ENCODE measurements around the gene TGFBR2.
"Not testable (repeated sequence)": the region's sequence is repeated elsewhere in the genome, so short reads cannot be mapped to it uniquely, and the experiment has no call there.

Gene TGFBR2

DNA sequence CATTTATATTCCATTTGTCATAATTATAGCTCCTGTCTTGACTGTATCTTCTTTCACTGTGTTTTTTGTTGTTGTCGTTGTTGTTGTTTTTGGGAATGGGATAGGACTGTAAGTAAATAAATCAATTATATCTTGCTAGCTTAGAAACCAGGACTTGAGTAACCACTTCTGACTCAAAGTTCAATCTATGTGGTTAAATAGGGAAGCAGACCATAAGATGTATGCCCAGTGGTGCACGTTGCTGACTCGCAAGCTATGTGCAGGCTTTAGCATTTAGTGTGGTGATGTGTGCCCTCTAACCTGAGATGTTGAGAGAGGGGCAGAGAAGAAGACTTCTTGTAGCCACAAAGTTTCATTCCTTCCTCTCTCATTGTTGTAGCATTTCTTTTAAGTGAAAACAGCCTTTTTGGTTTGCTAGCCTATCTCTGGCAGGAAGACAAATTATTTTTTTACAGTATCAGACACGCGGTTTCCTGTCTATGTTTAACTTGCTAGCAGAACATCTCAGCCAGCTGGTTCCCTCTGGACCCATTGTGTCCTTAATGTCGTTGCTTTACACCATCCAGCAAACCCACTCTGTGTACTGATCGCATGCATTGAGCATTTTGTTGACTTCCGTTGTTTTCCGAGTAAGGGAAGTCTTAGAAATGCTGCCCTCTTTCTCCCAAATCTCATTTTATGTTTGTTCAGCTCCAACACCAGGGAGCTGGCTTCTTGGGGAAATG lies 52.1 kb downstream of the TGFBR2 start:
- DNase-seq (ENCODE audit: low spot score), result no peak

DNA sequence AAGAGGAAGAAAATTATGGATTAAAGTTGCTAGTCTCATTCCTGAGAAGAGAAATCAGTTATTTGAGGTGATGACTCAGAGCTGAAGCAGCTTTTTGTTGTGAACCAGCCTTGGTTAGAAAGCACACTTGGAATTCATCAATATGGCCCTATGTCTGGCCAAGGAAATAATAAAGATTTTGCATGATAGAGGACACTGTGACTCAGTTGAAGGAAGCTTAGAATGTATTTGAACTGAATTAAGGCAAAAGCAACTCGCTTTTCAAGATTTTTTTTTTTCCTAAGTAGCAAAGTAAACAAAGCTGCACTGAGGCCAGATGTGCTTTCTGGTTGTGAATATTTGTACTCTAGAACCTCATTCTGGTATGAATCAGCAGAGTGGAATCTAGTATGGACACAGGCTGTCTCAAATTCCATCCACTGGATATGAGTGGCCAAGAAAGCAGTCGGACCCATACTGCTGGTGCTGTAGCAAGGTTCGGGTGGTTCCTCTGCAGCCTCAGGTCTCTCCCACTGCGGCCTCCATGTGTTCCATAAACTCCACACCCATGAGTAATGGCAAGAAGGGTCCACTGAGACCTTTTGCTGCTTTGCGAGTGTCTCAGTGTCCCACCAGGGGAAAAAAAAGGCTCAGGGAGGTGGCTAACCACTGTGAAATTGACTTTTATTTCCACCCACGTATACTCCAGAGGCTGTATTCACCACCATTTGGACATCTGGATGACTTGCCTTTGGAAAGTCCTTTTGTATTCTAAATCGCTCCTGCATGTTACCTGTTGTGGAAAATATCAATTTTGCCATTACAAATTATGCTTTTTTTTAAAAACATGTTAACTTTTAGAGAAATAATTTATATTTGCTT lies 53.1 kb downstream of the TGFBR2 start:
- no peak for DNase-seq (ENCODE audit: low spot score)

DNA sequence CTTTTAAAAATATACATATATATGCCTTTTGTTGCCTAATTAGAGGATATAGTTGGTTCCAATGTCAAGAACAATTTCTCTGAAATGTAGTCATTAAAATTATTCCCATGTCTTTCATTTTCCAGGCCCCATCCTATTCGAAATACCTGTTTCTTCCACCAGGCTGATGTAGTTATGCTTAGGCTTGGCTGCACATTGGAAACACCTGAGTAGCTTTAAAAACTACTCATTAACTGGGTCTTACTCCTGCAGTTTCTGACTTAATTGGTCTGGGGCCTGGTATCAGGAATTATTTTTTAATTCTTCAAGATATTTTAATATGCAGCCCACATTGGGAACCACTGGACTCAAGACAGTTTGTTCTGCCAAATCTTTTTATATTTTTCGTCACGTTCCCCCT lies 53.7 kb downstream of the TGFBR2 start:
- no peak for DNase-seq (ENCODE audit: low spot score)

DNA sequence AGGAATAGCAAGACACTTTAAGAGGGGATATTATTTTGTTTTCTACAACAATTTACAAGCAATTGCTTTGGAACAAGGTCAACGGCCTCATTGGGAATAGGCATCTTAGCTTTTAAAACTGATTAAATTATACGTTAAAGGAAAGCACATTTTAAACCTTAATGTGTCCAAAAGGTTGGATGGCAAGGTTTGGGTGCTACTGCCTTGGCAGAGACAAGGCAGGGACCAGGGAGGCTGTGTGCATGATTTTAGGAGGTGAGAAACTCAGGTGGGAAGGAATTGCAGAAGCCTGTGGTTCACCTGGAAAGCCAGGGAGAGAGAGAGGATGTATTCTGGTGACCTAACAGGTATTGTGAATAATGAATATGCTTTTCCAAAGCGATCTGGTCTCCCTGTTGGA lies 54.3 kb downstream of the TGFBR2 start:
- no peak for DNase-seq (ENCODE audit: low spot score)

DNA sequence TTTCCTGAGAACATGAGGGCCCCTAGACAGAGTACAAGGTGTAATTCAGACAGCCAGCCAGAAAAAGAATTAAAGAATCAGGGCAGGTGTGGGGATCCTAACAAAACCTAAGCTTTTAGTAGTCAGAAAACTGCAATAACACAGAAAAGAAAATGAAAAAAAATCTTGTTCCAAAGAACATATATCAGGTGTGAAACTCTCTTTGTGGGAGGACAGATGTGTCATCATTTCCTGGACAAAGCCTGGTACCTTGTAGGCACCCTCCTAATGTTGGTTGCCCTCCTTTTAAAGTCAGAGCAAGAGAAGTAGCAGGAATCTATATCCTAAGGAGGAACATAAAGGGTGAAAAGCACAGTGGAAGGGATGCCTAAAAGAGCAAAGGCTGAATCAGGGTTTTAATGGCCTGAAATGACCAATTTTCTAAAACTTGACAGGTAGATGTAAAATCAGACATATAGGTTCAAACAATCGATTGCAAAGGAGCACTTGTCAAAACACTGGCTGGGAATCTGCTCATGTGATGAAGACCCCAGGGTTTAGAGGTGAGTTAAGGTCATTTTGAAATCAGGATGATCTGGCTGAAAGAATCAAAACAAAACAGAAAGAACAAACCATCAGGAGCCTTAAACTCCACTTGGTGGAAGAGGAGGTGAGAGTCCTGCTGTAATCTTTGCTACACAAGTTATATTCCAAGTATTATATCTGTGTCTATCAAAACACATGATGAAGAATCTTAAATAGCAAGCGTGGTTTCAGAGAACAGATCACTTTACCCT lies 54.9 kb downstream of the TGFBR2 start:
- no peak for DNase-seq (ENCODE audit: low spot score)

DNA sequence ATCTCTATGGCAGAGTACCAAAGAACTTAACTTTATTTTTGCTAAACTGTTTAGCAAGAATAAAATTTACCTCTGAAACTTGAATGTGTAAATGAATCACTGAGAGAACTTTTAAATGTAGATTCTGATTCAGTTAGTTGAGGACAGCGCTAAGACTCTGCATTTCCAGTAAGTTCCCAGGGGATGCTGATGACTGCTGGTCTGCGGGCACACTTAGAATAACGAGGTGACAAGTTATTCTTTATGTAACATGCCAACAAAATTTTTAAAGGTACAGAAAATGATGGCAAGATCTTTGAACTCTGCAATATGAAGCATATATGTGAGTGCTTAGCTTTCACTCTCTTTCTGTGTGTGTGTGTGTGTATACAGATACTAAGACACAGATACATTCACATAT lies 56.4 kb downstream of the TGFBR2 start:
- DNase-seq (ENCODE audit: low spot score), result no peak

DNA sequence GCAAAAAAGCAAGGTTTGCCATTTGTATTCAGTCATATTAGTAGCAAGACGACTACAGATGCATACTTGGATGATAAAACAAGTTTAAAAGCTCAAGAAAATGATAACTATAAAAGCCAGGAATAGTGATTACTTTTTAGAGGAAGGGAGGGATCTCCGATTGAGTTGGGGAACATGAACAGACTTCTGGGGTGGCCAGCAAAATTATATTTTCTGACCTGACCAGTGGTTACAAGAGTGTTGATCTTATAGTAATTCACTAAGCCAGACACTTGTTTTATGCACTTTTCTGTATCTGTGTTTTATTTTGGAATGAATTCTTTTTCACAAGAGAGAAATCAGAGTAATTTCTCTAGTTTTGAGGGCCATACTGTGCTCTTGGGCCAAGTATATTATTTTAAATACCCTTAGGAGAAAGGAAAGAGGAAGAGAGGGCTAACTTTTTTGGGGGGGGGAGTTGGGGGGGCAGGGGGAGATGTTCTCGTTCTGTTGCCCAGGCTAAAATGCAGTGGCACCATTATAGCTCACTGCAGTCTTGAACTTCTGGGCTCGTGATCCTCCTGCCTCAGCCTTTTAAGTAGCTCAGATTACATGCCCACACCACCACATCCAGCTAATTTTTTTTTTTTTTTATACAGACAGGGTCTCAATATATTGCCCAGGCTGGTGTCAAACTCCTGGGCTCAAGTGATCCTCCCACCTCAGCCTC lies 57.3 kb downstream of the TGFBR2 start:
- DNase-seq (ENCODE audit: low spot score), result no peak

DNA sequence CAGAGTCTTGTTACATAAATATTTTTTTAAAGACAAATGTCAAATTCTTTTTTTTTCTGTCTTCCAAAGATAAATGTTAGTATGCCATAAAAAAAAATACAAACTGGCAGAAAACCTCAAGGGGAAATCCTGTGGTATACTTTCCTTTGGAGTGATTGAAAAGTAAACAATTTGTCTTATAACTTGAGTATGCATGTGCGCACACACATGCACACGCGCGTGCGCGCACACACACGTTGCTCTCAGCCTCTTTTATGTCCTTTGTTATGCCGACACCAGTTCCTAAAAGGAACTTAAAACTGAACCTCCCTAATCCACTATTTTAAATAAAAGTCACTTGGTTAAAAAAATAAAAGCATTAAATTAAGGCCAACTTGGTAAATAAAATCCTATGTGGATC lies 58.1 kb downstream of the TGFBR2 start:
- DNase-seq (ENCODE audit: low spot score), result no peak

DNA sequence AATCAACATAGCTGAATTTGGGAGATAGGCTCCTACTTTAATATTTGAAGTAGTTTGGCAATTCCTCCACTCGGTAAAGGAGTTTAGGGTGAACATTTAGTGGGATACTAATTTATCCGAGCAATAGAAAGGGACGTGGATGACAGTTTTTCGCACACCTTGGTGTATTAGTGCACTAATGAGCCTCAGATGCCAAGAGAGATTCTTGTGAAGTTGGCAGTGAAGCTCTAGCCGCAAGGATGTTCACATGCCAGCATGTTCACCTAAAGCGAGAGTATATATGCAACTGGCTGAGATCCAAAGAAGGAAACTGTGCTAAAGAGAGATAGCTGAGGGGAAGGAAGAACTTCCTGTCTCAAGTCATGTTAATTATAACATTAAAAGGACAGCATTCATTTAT lies 58.5 kb downstream of the TGFBR2 start:
- DNase-seq (ENCODE audit: low spot score), result no peak

DNA sequence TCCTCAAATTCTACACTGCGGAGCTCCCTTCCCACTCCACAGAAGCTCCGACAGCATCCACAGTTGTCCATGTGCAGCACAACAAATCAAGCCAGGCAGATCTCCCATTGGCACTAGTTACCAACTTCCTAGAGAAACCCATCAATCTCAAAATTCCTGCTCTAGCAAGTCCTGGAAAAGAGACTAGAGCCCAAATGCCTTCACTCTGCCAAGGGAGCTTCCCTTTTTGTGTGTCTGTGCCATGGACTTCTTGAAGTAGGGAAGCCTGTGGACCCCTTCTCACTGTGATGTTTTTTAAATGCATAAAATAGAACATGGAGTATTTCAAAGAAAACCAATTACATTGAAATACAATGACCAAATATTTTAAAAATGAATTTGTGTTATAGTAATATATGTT lies 59.1 kb downstream of the TGFBR2 start:
- no peak for DNase-seq (ENCODE audit: low spot score)

DNA sequence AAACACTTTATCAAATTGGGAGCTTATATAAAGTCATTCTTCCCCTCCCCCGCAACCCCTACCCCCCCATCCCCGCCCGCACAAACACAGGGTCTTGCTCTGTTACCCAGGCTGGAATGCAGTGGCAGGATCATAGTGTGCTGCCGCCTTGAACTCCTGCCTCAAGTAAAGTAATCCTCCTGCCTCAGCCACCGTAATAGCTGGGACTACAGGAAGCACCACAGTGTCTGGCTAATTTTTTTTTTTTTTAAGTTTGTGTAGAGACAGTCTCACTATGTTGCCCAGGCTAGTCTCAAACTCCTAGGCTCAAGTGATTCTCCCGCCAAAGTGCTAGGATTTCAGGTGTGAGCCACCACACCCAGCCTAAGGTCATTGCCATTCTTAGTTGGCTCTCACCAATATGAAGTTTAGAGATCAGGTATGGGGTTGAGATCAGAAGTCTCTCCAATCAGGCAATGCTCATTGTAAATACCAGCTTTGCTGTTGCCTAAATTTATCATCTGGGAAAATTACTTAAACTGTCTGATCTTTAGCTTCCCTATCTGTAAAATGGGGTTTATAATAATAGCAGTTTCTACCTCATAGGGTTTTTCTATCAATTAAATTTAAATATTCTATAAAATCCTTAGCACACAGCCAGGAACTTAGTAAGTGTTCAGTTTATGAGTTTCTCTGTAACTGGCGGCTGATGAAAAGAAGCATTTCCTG lies 60.3 kb downstream of the TGFBR2 start:
- no peak for DNase-seq (ENCODE audit: low spot score)

DNA sequence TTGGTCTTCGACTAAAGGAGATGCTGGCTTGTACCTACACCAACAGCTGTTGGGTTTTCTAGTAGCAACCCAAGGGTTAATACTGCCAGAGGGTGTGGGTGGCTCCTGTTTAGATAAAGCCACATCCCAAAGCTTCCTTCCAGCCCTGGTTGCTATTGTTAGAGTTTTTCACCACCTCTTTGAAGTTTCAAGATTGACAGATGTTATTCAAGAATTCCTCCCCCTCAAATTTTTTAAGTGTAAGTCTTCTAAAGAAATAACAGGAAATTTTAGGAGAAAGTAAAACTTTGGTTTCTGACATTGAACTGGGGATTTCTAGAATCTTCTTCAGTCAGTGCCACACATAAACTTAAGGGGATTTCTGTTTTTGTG lies 60.9 kb downstream of the TGFBR2 start:
- peak; percentile 60 for DNase-seq (ENCODE audit: low spot score)

DNA sequence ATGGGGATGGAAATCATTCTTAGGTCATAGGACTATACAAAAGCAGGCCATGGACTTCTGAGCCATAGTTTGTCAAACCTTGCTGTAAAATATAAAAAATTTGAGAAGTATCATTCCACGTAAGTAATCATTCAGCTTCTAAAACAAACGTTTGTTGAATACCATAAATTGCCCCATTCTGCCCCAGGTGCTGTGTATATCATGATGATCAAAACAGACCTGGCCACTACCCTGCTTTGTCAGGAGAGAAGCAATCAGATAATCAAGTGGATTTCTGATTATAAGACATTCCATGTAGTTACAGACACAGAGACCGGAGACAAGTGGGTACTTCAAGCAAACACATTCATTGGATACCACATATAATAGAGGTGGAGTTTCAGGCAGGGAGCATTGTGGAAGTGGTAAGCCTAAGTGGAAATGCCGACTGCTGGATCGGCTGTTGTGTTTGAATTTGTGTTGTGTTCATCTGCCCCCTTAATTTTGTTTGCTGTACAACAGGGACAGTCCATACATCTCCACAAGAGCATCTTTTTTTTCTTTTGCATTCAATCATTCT lies 61.7 kb downstream of the TGFBR2 start:
- DNase-seq (ENCODE audit: low spot score), result no peak

DNA sequence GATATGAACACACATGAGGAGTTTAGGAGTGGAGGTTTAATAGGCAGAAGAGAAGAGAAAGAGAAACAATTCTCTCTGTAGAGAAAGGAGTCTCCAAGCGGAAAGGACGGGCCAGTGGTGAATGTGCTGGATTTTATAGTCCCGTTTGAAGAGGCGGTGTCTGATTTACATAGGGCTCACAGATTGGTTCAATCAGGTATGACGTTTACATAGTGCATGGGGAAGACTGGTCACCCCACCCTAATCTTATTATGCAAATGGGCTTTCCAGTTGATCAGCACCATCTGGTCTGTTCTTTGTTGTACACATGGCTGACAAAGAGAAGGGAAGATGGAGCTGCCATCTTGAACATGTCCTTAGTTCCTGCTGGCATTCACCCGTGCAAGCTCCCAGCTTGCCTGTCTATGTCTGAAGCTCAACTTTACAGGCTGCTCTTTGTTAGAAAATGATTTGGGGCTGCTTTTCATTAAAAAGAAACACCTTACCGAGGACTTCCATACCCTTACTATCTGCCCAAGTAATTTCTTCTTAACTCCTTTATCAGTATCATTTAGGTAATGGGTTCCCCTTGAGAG lies 63.0 kb downstream of the TGFBR2 start:
- not testable (repeated sequence) for DNase-seq (ENCODE audit: low spot score)

DNA sequence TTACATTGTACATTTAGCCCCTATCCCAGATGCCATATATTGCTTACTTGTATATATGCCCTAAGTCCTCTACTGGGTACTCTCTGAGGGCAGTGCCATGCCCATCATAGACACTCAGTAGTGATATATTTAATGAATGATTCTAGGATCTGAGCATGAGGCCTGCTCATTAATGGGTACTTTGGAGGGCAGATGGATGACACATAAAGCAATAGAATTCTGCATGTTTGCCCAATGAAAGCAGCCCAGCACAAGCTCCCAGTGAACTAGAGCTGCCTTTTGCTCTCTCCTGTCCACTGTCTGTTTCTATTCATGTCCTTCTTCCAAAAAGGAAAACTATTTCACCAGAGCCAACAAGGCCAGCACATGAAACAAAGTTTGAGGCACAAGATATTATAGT lies 63.9 kb downstream of the TGFBR2 start:
- DNase-seq (ENCODE audit: low spot score), result no peak

DNA sequence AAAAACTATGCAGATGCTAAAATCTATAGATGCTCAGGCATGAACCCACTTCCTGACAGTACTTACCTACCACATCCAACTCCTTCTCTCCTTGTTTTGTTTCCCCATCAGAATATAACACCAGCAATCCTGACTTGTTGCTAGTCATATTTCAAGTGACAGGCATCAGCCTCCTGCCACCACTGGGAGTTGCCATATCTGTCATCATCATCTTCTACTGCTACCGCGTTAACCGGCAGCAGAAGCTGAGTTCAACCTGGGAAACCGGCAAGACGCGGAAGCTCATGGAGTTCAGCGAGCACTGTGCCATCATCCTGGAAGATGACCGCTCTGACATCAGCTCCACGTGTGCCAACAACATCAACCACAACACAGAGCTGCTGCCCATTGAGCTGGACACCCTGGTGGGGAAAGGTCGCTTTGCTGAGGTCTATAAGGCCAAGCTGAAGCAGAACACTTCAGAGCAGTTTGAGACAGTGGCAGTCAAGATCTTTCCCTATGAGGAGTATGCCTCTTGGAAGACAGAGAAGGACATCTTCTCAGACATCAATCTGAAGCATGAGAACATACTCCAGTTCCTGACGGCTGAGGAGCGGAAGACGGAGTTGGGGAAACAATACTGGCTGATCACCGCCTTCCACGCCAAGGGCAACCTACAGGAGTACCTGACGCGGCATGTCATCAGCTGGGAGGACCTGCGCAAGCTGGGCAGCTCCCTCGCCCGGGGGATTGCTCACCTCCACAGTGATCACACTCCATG lies 65.3 kb downstream of the TGFBR2 start:
- no peak for DNase-seq (ENCODE audit: low spot score)

DNA sequence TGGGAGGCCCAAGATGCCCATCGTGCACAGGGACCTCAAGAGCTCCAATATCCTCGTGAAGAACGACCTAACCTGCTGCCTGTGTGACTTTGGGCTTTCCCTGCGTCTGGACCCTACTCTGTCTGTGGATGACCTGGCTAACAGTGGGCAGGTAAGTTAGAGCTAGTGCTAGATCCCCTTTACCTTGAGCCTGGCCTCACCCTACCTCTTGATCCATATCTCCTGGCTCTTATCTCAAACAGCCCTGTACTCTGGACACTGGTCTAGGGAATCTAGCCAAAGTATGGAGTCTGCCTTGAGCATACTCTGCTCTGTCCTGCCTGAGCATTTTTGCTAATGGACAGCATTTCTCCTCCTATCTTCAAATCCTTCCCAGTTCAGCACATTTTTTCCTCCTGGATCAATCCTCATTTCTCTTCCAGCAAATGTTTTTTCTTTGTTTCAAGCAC lies 65.9 kb downstream of the TGFBR2 start:
- no peak for DNase-seq (ENCODE audit: low spot score)

DNA sequence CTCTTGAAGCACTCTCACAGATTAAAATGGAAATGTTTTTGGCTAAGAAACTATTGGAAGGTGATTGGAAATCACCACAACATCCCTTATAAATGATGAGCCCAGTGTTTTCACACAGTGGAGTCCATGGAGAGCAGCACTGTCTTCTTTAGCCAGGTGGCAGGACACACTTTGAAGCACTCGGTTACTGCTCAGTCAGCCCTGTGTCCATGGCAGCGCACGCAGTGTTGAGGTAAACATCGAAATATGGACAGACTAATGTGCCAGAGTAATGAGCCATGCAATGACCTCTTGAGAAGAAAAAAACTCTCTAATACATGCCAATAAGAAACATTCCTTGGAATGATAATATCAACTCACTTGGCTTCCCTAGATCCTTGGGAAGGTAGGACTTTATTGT lies 66.6 kb downstream of the TGFBR2 start:
- DNase-seq (ENCODE audit: low spot score), result no peak

DNA sequence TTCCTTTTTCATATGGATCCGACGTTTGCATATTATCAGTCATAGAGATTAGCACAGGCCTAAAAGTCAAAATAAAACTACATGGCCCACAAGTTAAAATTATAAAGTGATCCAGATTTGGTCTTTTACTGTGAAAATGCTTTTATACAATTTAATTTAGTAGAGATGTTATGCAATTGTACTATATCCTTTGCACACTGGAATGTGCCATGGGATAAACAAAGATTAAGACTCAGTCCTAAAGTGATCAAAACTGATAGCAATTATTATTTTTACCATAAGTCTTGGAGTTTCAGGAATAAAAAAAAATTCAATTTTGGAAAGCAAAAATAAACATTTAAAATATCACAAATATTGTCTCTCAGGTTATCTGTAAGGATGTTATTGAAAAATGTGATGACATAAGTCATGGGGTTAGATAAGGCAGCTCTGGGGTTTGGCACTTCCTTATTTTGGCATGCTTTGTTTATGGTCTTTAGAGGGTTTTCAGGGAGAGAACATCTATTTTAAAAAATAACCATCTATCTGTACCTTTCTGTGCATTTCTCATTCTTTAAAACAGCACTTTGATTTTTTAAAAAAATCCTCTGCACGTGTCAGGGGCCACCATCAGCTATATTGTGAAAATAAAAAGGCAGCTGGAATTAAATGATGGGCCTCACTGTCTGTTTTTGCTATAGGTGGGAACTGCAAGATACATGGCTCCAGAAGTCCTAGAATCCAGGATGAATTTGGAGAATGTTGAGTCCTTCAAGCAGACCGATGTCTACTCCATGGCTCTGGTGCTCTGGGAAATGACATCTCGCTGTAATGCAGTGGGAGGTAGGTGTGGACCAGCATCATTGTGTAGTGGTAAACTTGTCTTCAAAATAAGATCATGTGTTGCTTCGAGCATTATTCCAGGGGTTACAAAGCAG lies 67.3 kb downstream of the TGFBR2 start:
- no peak for DNase-seq (ENCODE audit: low spot score)
